ENCODE data around the gene NUDT7. TPM values are rescaled to one million over a fixed set of nuclear protein-coding genes. Genes with fewer than 3 reads are reported as not detected.

NUDT7 gene
- total RNA-seq = 2.9 and 5.1 TPM in 2 replicates

DNA sequence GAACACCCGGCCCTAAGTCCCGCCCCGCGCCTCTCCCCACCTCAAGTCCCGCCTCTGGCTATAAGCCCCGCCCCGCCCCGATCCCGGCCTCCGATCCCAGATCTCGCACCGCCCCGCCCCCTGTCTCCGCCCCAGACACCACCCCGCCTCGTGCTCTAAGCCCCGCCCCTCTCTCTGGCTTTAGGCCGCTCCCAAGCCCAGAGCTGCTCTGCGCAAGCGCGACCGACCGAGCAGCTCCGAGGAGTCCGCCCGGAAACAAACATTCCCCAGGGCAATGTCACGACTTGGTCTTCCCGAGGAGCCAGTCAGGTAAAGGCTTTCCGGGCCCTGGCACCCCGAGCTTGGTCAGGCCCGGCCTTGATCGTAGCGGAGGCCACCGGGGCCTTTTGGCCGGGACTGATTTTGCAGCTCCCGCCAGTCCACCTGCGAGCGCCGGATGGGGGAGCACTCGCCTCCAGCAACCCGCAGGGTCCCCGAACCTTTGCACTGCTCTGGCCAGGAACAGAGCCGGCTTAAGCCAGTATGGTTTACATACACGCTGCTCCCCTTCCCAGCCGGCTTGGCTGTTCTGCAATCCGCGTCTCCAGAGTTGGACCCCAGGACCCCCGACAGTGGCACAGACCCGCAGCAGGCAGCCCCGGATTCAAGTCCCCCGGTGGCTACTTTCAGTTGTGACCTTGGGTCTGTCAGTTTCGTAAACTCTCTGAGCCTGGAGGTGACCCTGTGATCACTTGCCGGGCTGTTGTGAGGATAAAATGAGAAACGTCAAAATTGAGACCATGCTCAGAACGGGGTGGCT, at the start of gene NUDT7:
Gene NUDT7, plus strand, starts transcription at position 206 of the 799 bp plus-strand sequence. Its CDS starts 69 bp downstream, at position 275.
- H2AFZ ChIP-seq (ENCODE audit: low read length) = peak within 1 kb of the TSS; percentile 97
- no peaks in the 10 kb centered on the region for H3K36me3 ChIP-seq (ENCODE audit: insufficient read depth, low read length)
- H3K4me1 ChIP-seq (ENCODE audit: insufficient read depth, low read length) = peaks cover 11% of the 10 kb centered on the region
- peak; percentile 99 for DNase-seq (ENCODE audit: insufficient read length, low spot score, missing footprints)
- H3K27ac ChIP-seq (ENCODE audit: low read depth, low read length) = peak within 1 kb of the TSS; percentile 66
- no peaks in the 10 kb centered on the region for H3K9me3 ChIP-seq (ENCODE audit: low read depth, low read length)
- H3K4me2 ChIP-seq (ENCODE audit: insufficient read depth, low read length) = peak within 1 kb of the TSS; percentile 94
- TF ChIP-seq, protein P1, sequence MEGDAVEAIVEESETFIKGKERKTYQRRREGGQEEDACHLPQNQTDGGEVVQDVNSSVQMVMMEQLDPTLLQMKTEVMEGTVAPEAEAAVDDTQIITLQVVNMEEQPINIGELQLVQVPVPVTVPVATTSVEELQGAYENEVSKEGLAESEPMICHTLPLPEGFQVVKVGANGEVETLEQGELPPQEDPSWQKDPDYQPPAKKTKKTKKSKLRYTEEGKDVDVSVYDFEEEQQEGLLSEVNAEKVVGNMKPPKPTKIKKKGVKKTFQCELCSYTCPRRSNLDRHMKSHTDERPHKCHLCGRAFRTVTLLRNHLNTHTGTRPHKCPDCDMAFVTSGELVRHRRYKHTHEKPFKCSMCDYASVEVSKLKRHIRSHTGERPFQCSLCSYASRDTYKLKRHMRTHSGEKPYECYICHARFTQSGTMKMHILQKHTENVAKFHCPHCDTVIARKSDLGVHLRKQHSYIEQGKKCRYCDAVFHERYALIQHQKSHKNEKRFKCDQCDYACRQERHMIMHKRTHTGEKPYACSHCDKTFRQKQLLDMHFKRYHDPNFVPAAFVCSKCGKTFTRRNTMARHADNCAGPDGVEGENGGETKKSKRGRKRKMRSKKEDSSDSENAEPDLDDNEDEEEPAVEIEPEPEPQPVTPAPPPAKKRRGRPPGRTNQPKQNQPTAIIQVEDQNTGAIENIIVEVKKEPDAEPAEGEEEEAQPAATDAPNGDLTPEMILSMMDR (IDR thresholded peaks at IDR 0.05; ENCODE audit: extremely low read depth, low read depth, low read length) = no peak
- peak within 1 kb of the TSS; percentile 85 for H3K4me3 ChIP-seq (ENCODE audit: insufficient read depth, low read length)
- H3K79me2 ChIP-seq (ENCODE audit: insufficient read depth, low read length) = no peaks in the 10 kb centered on the region
- H3K27me3 ChIP-seq (ENCODE audit: insufficient read depth, low read length) = no peaks in the 10 kb centered on the region
- no peaks in the 10 kb centered on the region for H4K20me1 ChIP-seq (ENCODE audit: insufficient read depth, low read length)

DNA sequence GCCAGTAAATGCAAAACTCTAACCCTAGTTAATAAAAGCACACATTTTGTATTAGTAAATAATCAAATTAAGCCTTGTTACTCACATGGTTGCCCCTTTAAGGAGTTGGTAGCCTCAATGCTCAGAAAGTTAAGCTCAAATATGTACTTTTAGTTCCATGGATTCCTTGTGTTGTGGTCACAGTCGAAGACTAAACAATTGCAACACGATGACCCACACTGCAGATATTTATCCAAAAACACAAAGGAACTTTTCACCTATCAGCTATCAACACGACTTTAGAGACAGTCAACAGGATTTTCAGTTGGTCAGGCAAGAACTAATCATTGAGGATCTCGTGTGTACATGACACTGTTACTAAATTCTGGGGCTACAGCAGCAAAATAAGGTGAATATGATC, 47.4 kb upstream of the NUDT7 start:
- H3K4me1 ChIP-seq (ENCODE audit: insufficient read depth, low read length) = no peaks in the 10 kb centered on the region
- no peaks in the 10 kb centered on the region for H3K79me2 ChIP-seq (ENCODE audit: insufficient read depth, low read length)
- no peak overlapping the region for H3K4me3 ChIP-seq (ENCODE audit: insufficient read depth, low read length)
- H3K4me2 ChIP-seq (ENCODE audit: insufficient read depth, low read length) = no peak overlapping the region
- H2AFZ ChIP-seq (ENCODE audit: low read length) = no peak overlapping the region
- no peaks in the 10 kb centered on the region for H3K27me3 ChIP-seq (ENCODE audit: insufficient read depth, low read length)
- no peak overlapping the region for H3K27ac ChIP-seq (ENCODE audit: low read depth, low read length)
- no peaks in the 10 kb centered on the region for H3K36me3 ChIP-seq (ENCODE audit: insufficient read depth, low read length)
- H4K20me1 ChIP-seq (ENCODE audit: insufficient read depth, low read length) = no peaks in the 10 kb centered on the region
- no peak for DNase-seq (ENCODE audit: insufficient read length, low spot score, missing footprints)
- TF ChIP-seq, protein P1 (IDR thresholded peaks at IDR 0.05; ENCODE audit: extremely low read depth, low read depth, low read length) = no peak
- H3K9me3 ChIP-seq (ENCODE audit: low read depth, low read length) = no peaks in the 10 kb centered on the region

DNA sequence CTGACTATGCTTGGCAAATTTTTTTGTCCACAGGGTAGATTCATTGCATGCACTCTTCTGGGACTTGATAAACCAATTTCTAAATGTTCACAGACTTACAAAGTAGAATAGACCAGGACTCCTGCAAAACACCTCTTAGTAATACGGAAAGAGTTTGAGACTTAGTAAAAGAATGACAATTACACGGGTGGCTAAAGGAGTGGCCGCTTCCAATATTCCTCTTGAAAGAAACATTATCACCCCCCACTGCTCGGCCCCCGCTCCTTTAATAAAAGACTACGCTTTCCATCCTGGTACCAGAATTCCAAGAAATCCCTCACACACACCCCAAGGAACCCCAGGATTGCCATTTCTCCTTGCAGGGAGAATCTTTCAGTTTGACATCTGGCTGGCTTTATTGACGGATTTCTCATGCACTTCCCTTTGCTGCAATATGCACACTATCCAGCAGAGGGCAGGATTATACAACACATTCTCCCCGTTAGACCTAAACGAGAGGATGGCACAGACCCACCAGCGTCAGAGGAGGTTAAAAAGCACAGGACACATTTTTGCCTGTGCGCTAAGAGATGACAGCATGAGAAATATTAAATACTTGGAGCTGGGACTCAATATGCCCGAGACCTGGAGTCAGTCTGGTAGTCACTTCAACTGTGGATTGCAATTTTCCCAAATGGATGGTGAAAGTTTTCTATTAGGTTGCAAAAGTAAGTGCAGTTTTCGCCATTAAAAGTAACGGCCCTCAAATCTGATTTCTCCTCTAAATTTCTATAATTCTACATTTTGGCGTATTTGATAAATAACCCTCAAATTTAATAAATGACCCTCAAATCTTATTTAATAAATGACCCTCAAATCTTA, 46.6 kb upstream of the NUDT7 start:
- H2AFZ ChIP-seq (ENCODE audit: low read length) = no peak overlapping the region
- no peak overlapping the region for H3K4me2 ChIP-seq (ENCODE audit: insufficient read depth, low read length)
- no peak overlapping the region for H3K4me3 ChIP-seq (ENCODE audit: insufficient read depth, low read length)
- H3K4me1 ChIP-seq (ENCODE audit: insufficient read depth, low read length) = no peaks in the 10 kb centered on the region
- H3K27ac ChIP-seq (ENCODE audit: low read depth, low read length) = no peak overlapping the region
- no peaks in the 10 kb centered on the region for H3K9me3 ChIP-seq (ENCODE audit: low read depth, low read length)
- H3K27me3 ChIP-seq (ENCODE audit: insufficient read depth, low read length) = no peaks in the 10 kb centered on the region
- DNase-seq (ENCODE audit: insufficient read length, low spot score, missing footprints) = peak; percentile 84
- H3K36me3 ChIP-seq (ENCODE audit: insufficient read depth, low read length) = no peaks in the 10 kb centered on the region
- no peaks in the 10 kb centered on the region for H3K79me2 ChIP-seq (ENCODE audit: insufficient read depth, low read length)
- TF ChIP-seq, protein P1 (IDR thresholded peaks at IDR 0.05; ENCODE audit: extremely low read depth, low read depth, low read length) = peak; percentile 94
- no peaks in the 10 kb centered on the region for H4K20me1 ChIP-seq (ENCODE audit: insufficient read depth, low read length)

DNA sequence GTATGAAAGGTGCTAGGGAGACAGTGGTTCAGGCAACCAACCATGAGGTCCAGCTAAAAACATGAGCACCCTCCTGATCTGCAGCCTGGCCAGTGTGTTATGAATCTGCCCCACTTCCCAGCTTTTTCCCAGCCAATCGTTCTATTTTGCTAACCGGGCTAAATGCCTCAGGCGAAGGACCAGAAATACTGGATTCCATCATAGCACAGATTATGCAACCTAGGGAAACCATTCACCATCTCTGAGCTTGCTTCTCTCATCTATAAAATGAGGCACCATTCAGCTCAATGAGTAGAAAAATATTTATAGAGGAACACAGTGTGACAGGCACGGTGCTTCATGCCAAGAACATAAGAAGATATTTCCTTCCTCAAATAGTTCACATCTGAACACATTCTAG, 45.2 kb upstream of the NUDT7 start:
- Histone ChIP-seq H2AFZ (ENCODE audit: low read length) (no peak overlapping the region), H3K27me3 (ENCODE audit: insufficient read depth, low read length) (no peaks in the 10 kb centered on the region), H3K4me2 (ENCODE audit: insufficient read depth, low read length) (no peak overlapping the region), H4K20me1 (ENCODE audit: insufficient read depth, low read length) (no peaks in the 10 kb centered on the region), H3K4me3 (ENCODE audit: insufficient read depth, low read length) (no peak overlapping the region), H3K79me2 (ENCODE audit: insufficient read depth, low read length) (no peaks in the 10 kb centered on the region), H3K9me3 (ENCODE audit: low read depth, low read length) (no peaks in the 10 kb centered on the region), H3K27ac (ENCODE audit: low read depth, low read length) (no peak overlapping the region), H3K4me1 (ENCODE audit: insufficient read depth, low read length) (no peaks in the 10 kb centered on the region), H3K36me3 (ENCODE audit: insufficient read depth, low read length) (no peaks in the 10 kb centered on the region)
- DNase-seq (ENCODE audit: insufficient read length, low spot score, missing footprints) = no peak
- TF ChIP-seq, protein P1 (IDR thresholded peaks at IDR 0.05; ENCODE audit: extremely low read depth, low read depth, low read length) = no peak
